HepG2 (cell line): ENCODE measurements around the gene PRRC2A. TPM values are rescaled to one million over a fixed set of nuclear protein-coding genes. Genes with fewer than 3 reads are reported as not detected.

ENCODE experiments used
- ARID3A ChIP-seq: IDR thresholded peaks from 2 replicates; pipeline ENCODE4 v1.6.1; 2012; ENCODE audit warnings: low read depth, low read length, improper control_type of control experiment
- DRAP1 ChIP-seq: IDR thresholded peaks from 2 replicates; pipeline ENCODE4 v1.6.1; 2016; ENCODE audit warnings: missing genetic modification reagents, missing compliant biosample characterization
- HNF4A ChIP-seq: sonication (generic); formaldehyde crosslinking; IDR thresholded peaks from 2 replicates; pipeline ENCODE4 v1.4.0; 2020; ENCODE audit warnings: missing genetic modification reagents
- IRX3 ChIP-seq: sonication (generic); formaldehyde crosslinking; IDR thresholded peaks from 2 replicates; pipeline ENCODE4 v1.8.1; 2023; ENCODE audit warnings: mild to moderate bottlenecking, low read depth, missing genetic modification reagents, borderline replicate concordance
- KLF11 ChIP-seq: IDR thresholded peaks from 2 replicates; pipeline ENCODE4 v1.6.1; 2016; ENCODE audit warnings: missing compliant biosample characterization
- KLF13 ChIP-seq: sonication (generic); formaldehyde crosslinking; IDR thresholded peaks from 2 replicates; pipeline ENCODE4 v1.4.0; 2020; ENCODE audit warnings: mild to moderate bottlenecking, missing genetic modification reagents
- NFIC ChIP-seq: IDR thresholded peaks from 2 replicates; pipeline ENCODE4 v1.6.1; 2012; ENCODE audit warnings: mild to moderate bottlenecking, low read length, inconsistent platforms
- SKIL ChIP-seq: sonication (generic); formaldehyde crosslinking; IDR thresholded peaks from 2 replicates; pipeline ENCODE4 v1.8.0; 2022; ENCODE audit warnings: missing genetic modification reagents, mild to moderate bottlenecking, moderate library complexity, borderline replicate concordance
- SNAPC5 ChIP-seq: sonication (generic); formaldehyde crosslinking; IDR thresholded peaks from 2 replicates; pipeline ENCODE4 v1.8.1; 2023; ENCODE audit warnings: mild to moderate bottlenecking, missing genetic modification reagents, borderline replicate concordance
- SSRP1 ChIP-seq: IDR thresholded peaks from 2 replicates; pipeline ENCODE4 v1.6.1; 2016; ENCODE audit warnings: control low read depth
- TFDP1 ChIP-seq: IDR thresholded peaks from 2 replicates; pipeline ENCODE4 v1.6.1; 2016; ENCODE audit warnings: missing compliant biosample characterization, missing genetic modification reagents, borderline replicate concordance
- THAP11 ChIP-seq: IDR thresholded peaks from 2 replicates; pipeline ENCODE4 v1.6.1; 2016; ENCODE audit warnings: missing biosample characterization, missing genetic modification reagents
- TRIM22 ChIP-seq: fragments of 450-650 bp; IDR thresholded peaks from 2 replicates; pipeline ENCODE4 v1.6.1; 2017
- ZNF263 ChIP-seq: sonication (generic); formaldehyde crosslinking; IDR thresholded peaks from 2 replicates; pipeline ENCODE4 v1.4.0; 2020; ENCODE audit warnings: missing genetic modification reagents
- ZNF496 ChIP-seq: sonication (generic); formaldehyde crosslinking; IDR thresholded peaks from 2 replicates; pipeline ENCODE4 v1.8.1; 2023; ENCODE audit warnings: mild to moderate bottlenecking, moderate library complexity, missing genetic modification reagents; ENCODE audit not compliant: insufficient replicate concordance
- polyA plus RNA-seq, 8 experiments: library from polyadenylated mRNA; depleted of rRNA in 3 of 8; stranded (reverse) in 7 of 8; unstranded in 1 of 8; fragments of >200 nt; fragmentation: Illumina TruSeq in 4 of 8; extraction: Trizol in 4 of 8; gene quantifications; 2 replicates each; pipeline versions ENCODE4 v1.2.1 to v1.2.3, GENCODE V29; 2011 to 2016; ENCODE audit warnings: low read depth in 4 of 8, missing spikeins in 1 of 8, mixed read lengths in 1 of 8; ENCODE audit not compliant: insufficient read depth in 1 of 8
- total RNA-seq, 5 experiments: library from RNA; depleted of rRNA; stranded (reverse); fragments of >200 nt; fragmentation: Illumina TruSeq; extraction: Trizol; gene quantifications; 2 replicates each; pipeline ENCODE4 v1.2.3, GENCODE V29; 2016; ENCODE audit warnings: low read depth in 1 of 5

Gene PRRC2A
- total and polyA plus RNA-seq, 2 of the 13 experiments (the other 11 are each of a cell fraction or from before 2014, with no cell fraction given): 38.9 to 47.4 TPM

- TF ChIP-seq ARID3A (0 out of 2 replicates have a peak, but pooled peaks have one; percentile 27), ZNF263 (CRISPR knock-in tag) (0 out of 2 replicates have a peak, but pooled peaks have one; percentile 37), KLF11 (no peak), SSRP1 (CRISPR knock-in tag) (no peak), ZNF496 (CRISPR knock-in tag) (no peak), DRAP1 (CRISPR knock-in tag) (0 out of 2 replicates have a peak, but pooled peaks have one; percentile 34), TFDP1 (CRISPR knock-in tag) (no peak), NFIC (no peak), IRX3 (no peak), SKIL (CRISPR knock-in tag) (no peak), KLF13 (CRISPR knock-in tag) (no peak), HNF4A (CRISPR knock-in tag) (no peak), TRIM22 (no peak), THAP11 (peak; percentile 35; the same call in 1 of the 2 replicates), SNAPC5 (CRISPR knock-in tag) (no peak)
These were observed 60.0 kb downstream of the PRRC2A start, which contains the start of gene LY6G5C (continued) for GRCh38 chr6:31680226-31681134.
